KMS-11 (cell line): Measurements from ENCODE around the gene CTF1.

ENCODE experiments used
- H2AFZ ChIP-seq: fragments of 200-600 bp; sonication (generic); 2 replicates; pipeline ENCODE4 v1.6.1; 2016; ENCODE audit warnings: antibody characterized with exemption, mixed run types, low read depth
- H3K27ac ChIP-seq: fragments of 200-600 bp; sonication (generic); 2 replicates; pipeline ENCODE4 v1.6.1; 2016; ENCODE audit warnings: mild to moderate bottlenecking, mixed run types
- H3K27me3 ChIP-seq: fragments of 200-600 bp; sonication (generic); 2 replicates; pipeline ENCODE4 v1.6.1; 2017; ENCODE audit warnings: mild to moderate bottlenecking, low read depth, mixed run types, moderate library complexity; ENCODE audit not compliant: insufficient read depth
- H3K36me3 ChIP-seq: fragments of 200-600 bp; sonication (generic); 2 replicates; pipeline ENCODE4 v1.6.1; 2017; ENCODE audit warnings: mild to moderate bottlenecking, mixed run types; ENCODE audit not compliant: insufficient read depth
- H3K4me1 ChIP-seq: fragments of 200-600 bp; sonication (generic); 2 replicates; pipeline ENCODE4 v1.6.1; 2016; ENCODE audit warnings: mild to moderate bottlenecking, low read depth, mixed run types; ENCODE audit not compliant: poor library complexity, severe bottlenecking
- H3K4me2 ChIP-seq: fragments of 200-600 bp; sonication (generic); 2 replicates; pipeline ENCODE4 v1.7.0; 2016; ENCODE audit warnings: mild to moderate bottlenecking, mixed run types
- H3K4me3 ChIP-seq: fragments of 200-600 bp; sonication (generic); IDR thresholded peaks from 2 replicates; pipeline ENCODE4 v1.6.1; 2017; ENCODE audit warnings: low read depth, low read length, mixed read lengths; ENCODE audit not compliant: insufficient read depth
- H3K79me2 ChIP-seq: fragments of 200-600 bp; sonication (generic); 2 replicates; pipeline ENCODE4 v1.6.1; 2016; ENCODE audit warnings: low read depth, mixed run types; ENCODE audit not compliant: insufficient read depth
- H3K9ac ChIP-seq: fragments of 200-600 bp; sonication (generic); 2 replicates; pipeline ENCODE4 v1.6.1; 2016; ENCODE audit warnings: mild to moderate bottlenecking, mixed run types
- H4K20me1 ChIP-seq: fragments of 200-600 bp; sonication (generic); 2 replicates; pipeline ENCODE4 v1.6.1; 2016; ENCODE audit warnings: mild to moderate bottlenecking, mixed run types; ENCODE audit not compliant: insufficient read depth
- TF ChIP-seq, protein P1 (sequence below): fragments of 200-600 bp; sonication (generic); conservative IDR thresholded peaks from 2 replicates; pipeline ENCODE4 v1.6.1; 2017; ENCODE audit warnings: low read depth, mild to moderate bottlenecking, antibody characterized with exemption, low read length, moderate library complexity, mixed read lengths

The CTF1 gene

DNA sequence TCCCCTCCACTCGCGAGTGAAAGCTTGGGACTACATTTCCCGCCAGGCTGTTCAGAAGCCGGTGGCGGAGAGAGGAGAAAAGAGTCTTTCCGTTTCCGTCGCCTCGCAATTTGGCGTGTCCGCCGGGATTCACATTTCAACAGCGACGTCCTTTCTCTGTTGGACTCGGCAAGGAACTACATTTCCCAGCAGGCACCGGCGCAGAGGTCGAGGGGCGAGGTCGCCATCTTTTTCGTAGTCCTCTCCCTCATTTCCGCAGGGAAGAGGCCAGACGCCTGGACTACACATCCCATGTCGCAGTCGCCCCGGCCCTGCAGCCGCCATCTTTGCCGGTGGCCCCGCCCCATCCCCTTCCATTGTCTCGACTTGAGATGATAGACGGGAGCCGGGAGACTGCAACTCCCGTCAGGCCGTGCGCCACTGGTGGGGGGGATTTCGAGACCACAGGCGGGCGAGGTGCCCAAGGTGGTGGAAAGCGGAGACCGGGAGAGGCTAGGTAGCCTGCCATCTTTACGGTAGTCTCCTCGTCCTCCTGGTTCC, 26.1 kb downstream of the CTF1 start:
- H2AFZ ChIP-seq, result peak overlapping the region; percentile 61

DNA sequence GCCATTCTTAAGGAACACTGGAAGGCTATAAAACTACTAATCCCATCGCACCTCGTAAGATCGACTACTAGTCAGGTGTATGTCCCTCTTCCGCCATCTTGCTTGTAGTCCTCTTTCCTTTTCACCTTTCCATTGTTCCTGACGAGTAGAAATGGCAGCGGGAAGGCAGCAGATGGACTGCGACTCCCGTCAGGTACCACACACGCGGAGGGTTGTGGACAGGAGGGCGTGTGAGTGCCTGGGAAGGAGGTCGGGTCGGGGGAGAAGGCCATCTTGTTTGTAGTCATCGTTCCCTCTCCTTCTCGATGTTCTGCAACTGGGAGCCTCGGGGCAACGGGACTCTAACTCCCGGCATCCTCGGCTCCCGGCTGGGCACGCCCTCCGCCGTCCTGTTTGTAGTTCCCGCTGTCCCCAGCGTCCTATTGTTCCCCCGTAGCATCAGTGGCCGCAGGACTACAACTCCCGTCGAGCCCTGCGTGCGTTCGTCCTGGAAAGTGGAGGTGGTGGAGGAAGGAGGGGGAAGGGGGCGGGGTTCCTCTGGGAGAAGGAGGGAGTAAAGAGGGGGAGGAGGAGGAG, 26.6 kb downstream of the CTF1 start:
- TF ChIP-seq, protein P1, sequence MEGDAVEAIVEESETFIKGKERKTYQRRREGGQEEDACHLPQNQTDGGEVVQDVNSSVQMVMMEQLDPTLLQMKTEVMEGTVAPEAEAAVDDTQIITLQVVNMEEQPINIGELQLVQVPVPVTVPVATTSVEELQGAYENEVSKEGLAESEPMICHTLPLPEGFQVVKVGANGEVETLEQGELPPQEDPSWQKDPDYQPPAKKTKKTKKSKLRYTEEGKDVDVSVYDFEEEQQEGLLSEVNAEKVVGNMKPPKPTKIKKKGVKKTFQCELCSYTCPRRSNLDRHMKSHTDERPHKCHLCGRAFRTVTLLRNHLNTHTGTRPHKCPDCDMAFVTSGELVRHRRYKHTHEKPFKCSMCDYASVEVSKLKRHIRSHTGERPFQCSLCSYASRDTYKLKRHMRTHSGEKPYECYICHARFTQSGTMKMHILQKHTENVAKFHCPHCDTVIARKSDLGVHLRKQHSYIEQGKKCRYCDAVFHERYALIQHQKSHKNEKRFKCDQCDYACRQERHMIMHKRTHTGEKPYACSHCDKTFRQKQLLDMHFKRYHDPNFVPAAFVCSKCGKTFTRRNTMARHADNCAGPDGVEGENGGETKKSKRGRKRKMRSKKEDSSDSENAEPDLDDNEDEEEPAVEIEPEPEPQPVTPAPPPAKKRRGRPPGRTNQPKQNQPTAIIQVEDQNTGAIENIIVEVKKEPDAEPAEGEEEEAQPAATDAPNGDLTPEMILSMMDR, result no peak
- Histone ChIP-seq H3K27ac (peak overlapping the region; percentile 87), H3K4me2 (peak overlapping the region; percentile 0; the same call in 1 of the 2 replicates), H3K27me3 (no peaks in the 10 kb centered on the region), H3K36me3 (no peaks in the 10 kb centered on the region), H3K9ac (peak overlapping the region; percentile 94), H4K20me1 (no peaks in the 10 kb centered on the region), H2AFZ (peak overlapping the region; percentile 53), H3K79me2 (no peaks in the 10 kb centered on the region), H3K4me3 (no peak overlapping the region), H3K4me1 (peaks cover 3% of the 10 kb centered on the region)

More for the DNA sequence above, 26.1 kb downstream of the CTF1 start:
- no peaks in the 10 kb centered on the region for H3K79me2 ChIP-seq
- peak overlapping the region; percentile 87 for H3K27ac ChIP-seq
- no peaks in the 10 kb centered on the region for H4K20me1 ChIP-seq
- TF ChIP-seq, protein P1, result no peak
- no peaks in the 10 kb centered on the region for H3K36me3 ChIP-seq
- H3K4me3 ChIP-seq, result no peak overlapping the region
- H3K4me1 ChIP-seq, result peaks cover 3% of the 10 kb centered on the region
- H3K4me2 ChIP-seq, result peak overlapping the region; percentile 59; the same call in 1 of the 2 replicates
- H3K9ac ChIP-seq, result peak overlapping the region; percentile 94
- H3K27me3 ChIP-seq, result no peaks in the 10 kb centered on the region

DNA sequence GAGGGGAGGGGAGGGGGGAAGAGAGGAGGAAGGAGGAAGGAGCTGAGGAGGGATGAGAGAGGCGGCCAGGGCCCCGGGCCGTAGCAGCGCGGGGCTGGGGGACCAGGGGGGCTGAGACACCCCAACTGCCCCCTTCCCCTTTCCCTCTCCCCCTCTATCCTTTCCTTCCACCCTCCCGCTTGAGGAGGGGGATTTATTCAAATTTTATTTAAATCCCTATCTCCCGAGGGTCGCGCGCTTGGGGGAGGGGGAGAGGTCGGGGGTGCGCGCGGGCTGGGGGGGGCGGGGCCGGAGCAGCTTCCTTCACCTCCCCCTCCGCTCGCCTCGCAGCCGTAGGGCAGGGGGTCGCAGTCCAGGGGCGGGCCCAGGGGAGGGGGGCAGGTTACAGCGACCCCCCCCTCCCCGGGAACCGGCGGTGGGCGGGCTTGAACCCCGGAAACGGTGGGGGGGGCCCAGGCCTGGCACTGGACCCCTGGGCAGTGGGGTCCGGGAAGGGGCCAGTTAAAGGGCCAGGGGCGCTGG, 27.2 kb downstream of the CTF1 start, which contains the start of gene FBXL19:
Gene FBXL19 (plus strand): TSS at position 19 of the 522 bp plus-strand sequence. CDS start 2,183 bp downstream, outside the sequence.
- peak within 1 kb of the TSS; percentile 0; the same call in 1 of the 2 replicates for H3K4me2 ChIP-seq
- H2AFZ ChIP-seq, result peak within 1 kb of the TSS; percentile 53
- H3K4me1 ChIP-seq, result peaks cover 3% of the 10 kb centered on the region
- H3K9ac ChIP-seq, result peak within 1 kb of the TSS; percentile 94
- no peaks in the 10 kb centered on the region for H3K79me2 ChIP-seq
- no peak within 1 kb of the TSS for H3K4me3 ChIP-seq
- H3K36me3 ChIP-seq, result no peaks in the 10 kb centered on the region
- no peaks in the 10 kb centered on the region for H4K20me1 ChIP-seq
- no peaks in the 10 kb centered on the region for H3K27me3 ChIP-seq
- H3K27ac ChIP-seq, result peak within 1 kb of the TSS; percentile 87
- TF ChIP-seq, protein P1, result no peak

DNA sequence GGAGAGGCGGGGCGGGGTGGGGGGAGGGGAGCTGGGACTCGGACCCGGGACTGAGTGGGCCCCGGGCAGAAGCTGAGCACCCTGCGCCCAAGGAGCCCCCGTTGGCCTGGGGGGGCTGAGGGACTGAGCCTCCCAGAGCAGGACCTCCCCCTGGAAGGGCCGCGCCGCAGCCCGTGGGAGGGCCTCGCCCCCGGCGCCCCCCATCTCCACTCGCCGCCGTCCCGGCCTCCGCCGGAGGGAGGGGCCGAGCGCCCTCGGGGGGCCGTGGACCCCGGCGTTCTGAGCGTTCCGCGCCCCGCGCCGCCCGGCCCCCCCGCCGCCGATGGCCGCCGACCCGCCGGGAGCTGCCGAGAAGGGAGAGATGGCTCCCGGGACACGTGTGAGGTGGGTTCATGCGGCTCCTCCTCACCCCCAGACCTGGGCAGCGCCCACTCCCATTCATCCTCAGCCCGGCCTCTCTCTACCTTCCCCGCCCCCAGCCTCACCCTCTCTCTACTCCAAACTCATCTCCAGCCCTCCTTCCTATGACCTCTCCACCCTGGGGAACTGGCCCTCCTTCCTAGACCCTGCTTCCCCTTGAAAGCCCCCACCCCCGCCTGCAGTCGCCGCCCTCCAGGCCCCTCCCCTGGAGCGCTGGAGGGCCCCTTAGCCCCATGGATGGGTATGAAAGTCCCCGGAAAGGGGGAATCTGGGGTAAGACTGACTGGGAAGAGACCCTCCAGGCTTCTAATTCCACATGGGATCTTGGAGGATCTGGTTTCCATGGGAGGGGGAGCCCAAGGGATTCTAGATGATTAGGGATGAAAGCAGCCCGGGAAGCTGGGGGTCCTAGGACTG, 27.9 kb downstream of the CTF1 start:
- no peak overlapping the region for H3K27ac ChIP-seq

More for the DNA sequence above, 27.9 kb downstream of the CTF1 start:
- TF ChIP-seq, protein P1, result no peak
- no peaks in the 10 kb centered on the region for H3K27me3 ChIP-seq
- H2AFZ ChIP-seq, result no peak overlapping the region
- no peak overlapping the region; the same call in 1 of the 2 replicates for H3K4me2 ChIP-seq
- H4K20me1 ChIP-seq, result no peaks in the 10 kb centered on the region
- no peak overlapping the region for H3K4me3 ChIP-seq
- H3K36me3 ChIP-seq, result no peaks in the 10 kb centered on the region
- peaks cover 3% of the 10 kb centered on the region for H3K4me1 ChIP-seq
- H3K9ac ChIP-seq, result no peak overlapping the region
- no peaks in the 10 kb centered on the region for H3K79me2 ChIP-seq
